Myocyte (in vitro differentiated cells): Measurements from ENCODE around the gene DACT2. TPM values are rescaled to one million over a fixed set of nuclear protein-coding genes. Genes with fewer than 3 reads are reported as not detected.
"Not testable (repeated sequence)": the region's sequence is repeated elsewhere in the genome, so short reads cannot be mapped to it uniquely, and the experiment has no call there.

Experiments
- DNase-seq: peaks from one replicate; pipeline ENCODE4 v3.0.0-alpha.2; 2012; ENCODE audit warnings: low read depth
- total RNA-seq: library from RNA; depleted of rRNA; stranded (reverse); fragments of >200 nt; gene quantifications from 2 replicates; pipeline ENCODE4 v1.2.3, GENCODE V29; 2014

The DACT2 gene
- total RNA-seq, 1 donor from 2014 or later, result not detected

GRCh38 chr6:168326294-168327261, 7.0 kb upstream of the DACT2 start:
- no peak for DNase-seq

GRCh38 chr6:168322966-168323365, 3.4 kb upstream of the DACT2 start:
- no peak for DNase-seq

- no peak for DNase-seq
Measured at GRCh38 chr6:168320634-168321033, 1.1 kb upstream of the DACT2 start.

- DNase-seq, result no peak
Measured at GRCh38 chr6:168318579-168319278, 848 bp downstream of the DACT2 start.

GRCh38 chr6:168318090-168318489, 1.5 kb downstream of the DACT2 start:
- no peak for DNase-seq

GRCh38 chr6:168315596-168315995, 4.0 kb downstream of the DACT2 start:
- no peak for DNase-seq

- DNase-seq, result no peak
Measured at GRCh38 chr6:168314948-168315347, 4.6 kb downstream of the DACT2 start.

GRCh38 chr6:168314021-168314420, 5.6 kb downstream of the DACT2 start:
- DNase-seq, result no peak

- no peak for DNase-seq
Measured at GRCh38 chr6:168313431-168314011, 6.1 kb downstream of the DACT2 start.

- not testable (repeated sequence) for DNase-seq
Measured at GRCh38 chr6:168312125-168312507, 7.5 kb downstream of the DACT2 start.

- no peak for DNase-seq
Measured at GRCh38 chr6:168311410-168312124, 8.0 kb downstream of the DACT2 start.

- no peak for DNase-seq
Measured at GRCh38 chr6:168310945-168311344, 8.6 kb downstream of the DACT2 start.

- DNase-seq, result no peak
Measured at GRCh38 chr6:168310403-168310802, 9.2 kb downstream of the DACT2 start.

- no peak for DNase-seq
Measured at GRCh38 chr6:168309997-168310396, 9.6 kb downstream of the DACT2 start.

GRCh38 chr6:168309183-168309582, 10.4 kb downstream of the DACT2 start:
- DNase-seq, result no peak

GRCh38 chr6:168308390-168309144, 11.0 kb downstream of the DACT2 start:
- DNase-seq, result no peak

GRCh38 chr6:168307695-168308021, 11.9 kb downstream of the DACT2 start:
- DNase-seq, result no peak

- no peak for DNase-seq
Measured at GRCh38 chr6:168307015-168307694, 12.4 kb downstream of the DACT2 start.

- DNase-seq, result no peak
Measured at GRCh38 chr6:168305863-168306262, 13.7 kb downstream of the DACT2 start.

GRCh38 chr6:168305096-168305749, 14.4 kb downstream of the DACT2 start:
- DNase-seq, result no peak
